Stimulated activated CD4-positive, alpha-beta T cell treated with anti-CD3 and anti-CD28 coated beads, Interleukin-4, amount 100 ng/mL, for 1 hour (primary cell): ENCODE data around the gene HPCAL4.

Source experiments
- DNase-seq: peaks from one replicate; pipeline ENCODE4 v3.0.0-alpha.2; 2020

HPCAL4 gene

DNA sequence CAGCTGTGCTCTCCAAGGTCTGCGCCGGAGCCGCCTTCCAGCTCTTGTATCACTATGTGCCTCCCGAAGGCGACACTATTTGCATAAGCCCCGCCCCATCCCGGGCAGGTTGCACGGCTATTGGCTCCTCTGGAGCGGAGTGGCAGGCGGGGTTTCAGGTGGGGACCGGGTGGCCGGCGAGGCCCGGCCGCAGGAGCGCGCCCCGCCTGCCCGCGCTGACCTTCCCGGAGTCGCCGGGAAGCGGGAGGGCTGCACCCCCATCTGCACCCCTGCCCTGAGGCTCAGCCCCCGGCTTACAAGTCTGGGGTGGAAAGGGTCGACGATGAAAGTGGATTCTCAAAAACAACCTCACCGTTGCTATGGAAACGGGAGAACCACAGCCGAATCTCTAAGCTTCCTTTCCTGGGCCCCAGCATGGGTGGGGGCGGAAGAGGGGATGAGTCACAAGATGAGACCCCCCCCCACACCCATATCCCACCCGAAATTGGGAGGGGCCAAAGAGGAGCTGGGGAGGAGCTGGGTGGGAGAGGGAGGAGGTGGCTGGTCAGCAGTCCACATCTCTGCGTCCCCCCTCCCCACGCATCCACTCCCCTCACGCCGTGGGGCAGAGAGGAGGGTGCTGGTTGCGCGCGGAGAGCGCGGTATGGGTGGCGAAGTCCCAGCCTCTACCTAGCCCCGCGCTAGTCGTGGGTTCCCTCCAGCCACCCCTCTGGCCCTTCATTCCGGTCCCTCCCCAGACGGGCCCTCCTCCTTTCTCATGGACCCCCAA, at the start of gene HPCAL4:
HPCAL4 (minus strand) TSS at position 51 of the 769 bp plus-strand sequence. CDS start 6,830 bp downstream, outside the sequence.
- DNase-seq = peak; percentile 85

DNA sequence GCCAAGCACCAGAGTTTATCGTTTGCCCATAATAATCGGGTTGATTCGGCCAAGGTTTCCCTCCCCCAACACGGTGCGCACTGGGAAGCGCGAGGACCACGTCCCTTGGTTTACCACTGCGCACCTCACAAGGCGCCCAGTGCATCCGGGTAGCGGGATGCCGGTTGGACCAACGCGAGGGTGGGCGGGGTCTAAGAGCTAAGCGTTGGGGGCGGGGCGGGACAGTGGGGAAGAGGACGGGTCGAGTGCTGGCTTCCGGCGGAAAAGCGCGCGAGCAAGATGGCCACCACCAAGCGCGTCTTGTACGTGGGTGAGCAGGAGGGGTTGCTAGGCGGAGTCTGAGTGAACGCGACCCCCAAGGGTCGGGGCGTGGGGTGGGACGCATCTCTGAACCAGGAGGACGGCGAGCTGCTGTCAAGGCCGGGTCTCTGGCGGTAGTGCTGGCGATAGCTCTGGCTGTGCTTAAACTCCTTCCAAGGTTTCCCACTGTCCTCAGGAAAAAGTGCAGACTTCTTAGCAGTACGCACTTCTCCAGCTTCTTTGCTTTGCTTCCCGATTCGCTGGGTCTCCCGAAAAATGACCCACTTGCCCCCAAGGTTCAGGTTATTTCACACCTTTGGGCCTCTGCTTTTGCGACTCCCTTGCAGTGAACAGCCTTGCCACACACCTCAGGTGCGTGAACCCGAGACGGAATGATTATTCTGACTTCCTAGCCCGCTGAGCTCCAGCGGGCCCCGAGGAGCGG, 47.6 kb upstream of the HPCAL4 start, which contains the start of gene PPIE:
PPIE (plus strand) TSS at position 261 of the 745 bp plus-strand sequence; CDS start at position 280, 19 bp downstream.
- DNase-seq = peak; percentile 99

DNA sequence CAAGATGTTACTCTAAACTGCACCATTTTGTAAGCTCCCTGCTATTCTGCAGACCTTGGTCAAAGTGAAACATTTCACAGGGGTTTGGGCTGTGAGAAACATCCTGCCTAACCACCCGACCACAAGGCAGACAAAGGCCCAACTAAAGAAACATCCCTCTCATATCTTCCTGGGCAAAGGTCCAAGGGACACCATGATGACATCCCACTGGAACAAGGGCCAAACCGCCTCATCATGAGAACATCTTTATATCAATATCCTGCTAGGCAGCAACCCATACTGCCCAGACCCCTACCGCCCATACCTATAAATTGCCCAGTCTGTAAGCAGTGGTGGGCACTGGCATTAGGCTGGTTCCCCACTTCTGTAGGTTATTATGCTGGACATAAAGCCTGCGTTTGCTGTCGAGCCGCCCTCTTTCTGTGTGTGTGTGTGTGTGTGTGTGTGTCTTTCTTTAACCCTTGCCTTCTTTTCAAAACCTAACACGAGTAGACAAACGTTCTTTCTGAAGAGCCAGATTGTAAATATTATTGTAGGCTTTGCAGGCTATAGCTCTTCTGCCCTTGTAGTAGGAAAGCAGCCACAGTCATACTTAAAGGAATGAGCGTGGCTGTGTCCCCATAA, 46.4 kb upstream of the HPCAL4 start:
- DNase-seq = no peak

DNA sequence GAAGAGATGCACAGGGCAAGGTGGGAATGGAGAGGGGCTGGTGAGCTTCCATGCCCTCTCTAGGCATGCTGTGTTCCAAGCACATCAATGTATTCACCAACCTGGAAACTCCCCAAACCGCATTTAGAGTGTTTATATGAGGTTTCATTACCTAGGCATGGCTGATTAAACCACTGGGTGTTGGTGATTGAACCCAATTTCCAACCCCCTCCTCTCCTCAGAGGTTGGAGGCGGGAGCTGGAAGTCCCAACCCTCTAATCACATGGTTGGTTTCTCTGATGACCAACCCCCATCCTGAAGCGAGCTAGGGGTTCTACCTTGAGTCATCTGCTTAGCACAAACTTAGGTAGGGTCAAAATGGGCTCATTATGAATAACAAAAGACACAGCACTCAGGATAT, 44.5 kb upstream of the HPCAL4 start:
- no peak for DNase-seq

DNA sequence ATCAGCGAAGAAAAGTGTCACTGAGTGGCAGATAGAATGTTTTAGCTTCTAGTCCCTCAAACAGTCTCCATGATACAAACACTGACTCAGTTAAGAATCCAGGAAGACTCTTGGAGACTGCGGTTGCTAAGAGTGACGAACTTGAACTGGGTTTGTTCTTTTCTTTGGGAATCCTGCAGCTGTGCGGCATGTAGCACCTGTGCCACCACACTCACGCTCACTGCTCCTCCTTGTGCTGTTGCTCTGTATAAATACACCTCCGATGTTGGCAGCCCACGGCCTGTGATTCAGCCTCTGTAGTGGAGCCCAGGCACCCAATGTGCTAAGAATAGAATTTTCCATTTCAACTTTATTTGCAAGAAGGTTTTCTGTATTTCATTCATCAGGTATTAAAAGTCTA, 41.9 kb upstream of the HPCAL4 start:
- no peak for DNase-seq

DNA sequence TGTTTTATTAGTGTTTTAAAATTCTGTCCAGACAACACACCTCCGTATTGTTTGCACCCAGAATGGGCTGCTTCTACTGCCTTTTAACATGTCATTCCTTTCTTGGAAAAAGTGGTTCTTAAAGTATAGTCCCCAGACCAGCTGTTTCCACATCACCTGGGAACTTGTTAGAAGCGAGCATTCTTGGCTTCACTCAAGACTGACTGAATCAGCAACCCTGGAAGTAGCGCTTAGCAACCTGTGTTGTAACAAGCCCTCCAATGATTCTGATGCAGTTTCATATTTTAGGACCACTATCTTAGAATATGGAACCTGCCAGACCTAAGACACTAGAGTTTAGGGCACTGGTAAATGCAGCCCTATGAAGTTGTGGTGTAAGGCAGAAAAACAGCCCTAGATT, 41.5 kb upstream of the HPCAL4 start:
- DNase-seq = no peak

DNA sequence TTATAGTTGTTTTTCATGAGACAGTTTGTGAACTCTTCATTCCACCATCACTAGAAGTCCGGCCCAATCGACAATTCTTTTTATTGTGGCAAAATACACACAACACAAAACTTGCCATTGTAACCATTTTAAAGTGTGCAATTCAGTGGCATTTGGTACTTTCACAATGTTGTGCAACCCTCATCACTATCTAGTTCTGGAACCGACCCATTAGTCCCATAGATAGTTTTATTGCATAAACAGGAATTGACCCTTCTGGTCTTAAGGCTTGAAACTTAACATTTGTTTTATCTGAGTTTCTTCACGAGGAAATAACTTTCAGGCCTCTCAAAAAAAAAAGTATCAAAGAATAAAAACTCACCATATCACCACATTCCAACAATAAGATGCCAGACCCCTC, 38.6 kb upstream of the HPCAL4 start:
- no peak for DNase-seq

DNA sequence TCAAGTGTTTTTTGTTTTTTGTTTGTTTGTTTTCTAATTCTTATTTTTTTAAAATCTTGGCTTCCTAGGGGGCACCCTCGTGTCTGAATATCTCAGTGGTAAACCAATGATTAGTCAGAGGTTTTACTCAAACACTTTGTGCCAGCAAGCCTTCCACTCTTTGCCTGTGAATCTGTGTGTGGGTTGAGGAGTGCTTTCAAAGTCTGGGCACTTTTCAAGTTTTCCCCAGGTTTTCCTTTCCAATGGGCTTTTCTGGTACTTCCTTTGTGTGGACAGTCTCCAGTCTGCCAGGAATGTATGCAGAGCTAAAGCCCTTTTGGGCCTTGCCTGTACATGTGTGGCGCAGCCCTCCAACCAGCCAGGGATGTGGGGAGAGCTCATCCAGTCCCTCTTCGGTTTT, 37.8 kb upstream of the HPCAL4 start:
- no peak for DNase-seq

DNA sequence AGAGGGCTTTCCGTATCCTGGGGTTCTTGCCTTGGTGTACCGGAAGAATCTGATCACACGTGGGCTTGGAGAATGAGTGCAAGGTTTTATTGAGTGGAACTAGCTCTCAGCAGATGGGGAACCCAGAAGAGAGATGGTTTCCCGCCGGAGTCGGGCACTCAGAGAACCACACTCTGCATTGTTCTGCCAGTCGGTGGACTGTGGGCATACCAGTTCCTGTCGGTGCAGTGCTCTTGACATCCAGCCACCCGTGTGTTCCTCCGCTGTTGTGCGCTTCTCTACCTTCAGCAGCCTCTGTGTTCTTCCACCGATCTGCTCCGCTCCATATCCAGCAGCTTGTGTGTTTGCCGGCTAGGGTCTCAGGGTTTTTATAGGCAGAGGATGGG, 36.7 kb upstream of the HPCAL4 start:
- DNase-seq = no peak

DNA sequence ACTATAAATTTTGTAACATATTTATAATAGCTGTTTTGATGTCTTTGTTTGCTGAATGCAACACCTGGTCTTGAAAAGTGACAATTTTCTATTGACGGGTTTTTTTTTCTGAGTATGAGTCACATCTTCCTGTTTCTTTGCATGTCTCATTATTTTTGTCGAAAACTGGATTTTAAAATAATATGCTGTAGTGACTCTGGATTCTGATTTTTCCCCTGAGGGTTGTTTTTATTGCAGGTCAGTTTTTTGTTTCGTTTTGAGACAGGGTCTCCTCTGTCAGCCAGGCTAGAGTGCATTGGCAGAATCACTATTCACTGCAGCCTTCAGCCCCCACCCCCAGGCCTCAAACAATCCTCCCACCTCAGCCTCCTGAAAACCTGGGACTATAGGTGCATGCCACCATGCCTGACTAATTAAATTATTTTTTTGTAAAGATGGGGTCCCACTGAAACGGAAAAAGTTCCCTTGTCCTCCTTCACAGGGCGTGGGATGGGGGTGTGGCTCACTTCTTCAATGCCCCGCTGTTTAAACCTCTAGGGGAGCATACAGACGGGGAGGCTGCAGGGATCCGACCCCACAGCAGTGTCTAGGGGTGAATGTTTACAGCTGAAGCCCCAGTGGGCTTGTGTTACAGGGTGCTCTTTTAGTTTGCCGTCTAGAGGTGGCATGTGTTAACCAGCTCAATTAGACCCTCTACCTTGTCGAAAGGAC, 36.1 kb upstream of the HPCAL4 start:
- DNase-seq = no peak

DNA sequence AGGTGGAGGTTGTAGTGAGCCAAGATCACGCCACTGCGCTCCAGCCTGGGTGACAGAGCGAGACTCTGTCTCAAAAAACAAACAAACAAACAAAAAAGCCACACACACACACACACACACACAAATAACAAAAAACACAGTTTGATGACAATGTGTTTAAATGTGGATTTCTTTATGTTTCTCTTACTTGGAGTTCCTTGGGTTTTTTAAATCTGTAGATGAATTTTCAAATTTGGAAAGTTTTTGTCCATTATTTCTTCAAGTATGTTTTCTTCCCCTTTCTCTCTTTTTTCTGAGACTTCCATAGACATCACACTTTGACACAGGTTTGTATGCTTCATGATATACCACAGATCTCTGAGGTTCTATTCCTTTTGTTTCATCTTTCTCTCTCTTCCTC, 35.4 kb upstream of the HPCAL4 start:
- DNase-seq = no peak

DNA sequence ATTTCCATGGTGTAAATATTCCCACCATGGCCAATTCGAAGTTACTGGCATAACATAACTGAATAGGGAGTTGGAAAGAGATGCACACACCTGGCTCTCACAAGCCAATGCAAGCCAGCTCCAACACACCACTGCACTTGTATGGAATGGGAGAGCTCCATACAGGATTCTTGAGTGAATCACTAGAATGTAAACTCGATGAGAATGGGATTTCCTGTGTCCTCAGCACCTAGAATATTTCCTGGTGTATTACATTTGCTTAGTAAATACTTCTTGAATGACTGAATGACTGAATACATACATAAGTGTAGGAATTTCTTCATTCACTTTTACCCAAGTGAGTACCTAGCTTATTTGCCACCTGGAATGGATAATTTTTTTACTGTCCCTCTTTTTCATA, 31.3 kb upstream of the HPCAL4 start:
- no peak for DNase-seq

DNA sequence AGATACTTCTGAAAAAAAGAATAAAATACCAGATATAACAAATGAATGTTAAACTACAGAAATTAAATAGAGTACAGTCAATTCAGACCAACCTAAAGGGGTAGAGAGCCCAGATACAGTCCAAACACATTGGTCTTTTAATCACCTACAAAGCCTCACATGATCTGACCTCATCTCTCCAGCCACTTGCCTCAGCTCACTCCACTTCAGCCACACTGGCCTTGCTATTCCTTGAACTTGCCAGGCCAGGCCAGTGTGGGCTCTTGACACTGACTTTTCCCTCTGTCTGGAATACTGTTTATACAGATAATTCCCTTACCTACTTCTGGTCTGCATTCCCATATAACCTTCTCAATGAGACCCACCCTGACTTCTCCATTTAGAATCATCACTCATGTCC, 30.4 kb upstream of the HPCAL4 start:
- DNase-seq = no peak

DNA sequence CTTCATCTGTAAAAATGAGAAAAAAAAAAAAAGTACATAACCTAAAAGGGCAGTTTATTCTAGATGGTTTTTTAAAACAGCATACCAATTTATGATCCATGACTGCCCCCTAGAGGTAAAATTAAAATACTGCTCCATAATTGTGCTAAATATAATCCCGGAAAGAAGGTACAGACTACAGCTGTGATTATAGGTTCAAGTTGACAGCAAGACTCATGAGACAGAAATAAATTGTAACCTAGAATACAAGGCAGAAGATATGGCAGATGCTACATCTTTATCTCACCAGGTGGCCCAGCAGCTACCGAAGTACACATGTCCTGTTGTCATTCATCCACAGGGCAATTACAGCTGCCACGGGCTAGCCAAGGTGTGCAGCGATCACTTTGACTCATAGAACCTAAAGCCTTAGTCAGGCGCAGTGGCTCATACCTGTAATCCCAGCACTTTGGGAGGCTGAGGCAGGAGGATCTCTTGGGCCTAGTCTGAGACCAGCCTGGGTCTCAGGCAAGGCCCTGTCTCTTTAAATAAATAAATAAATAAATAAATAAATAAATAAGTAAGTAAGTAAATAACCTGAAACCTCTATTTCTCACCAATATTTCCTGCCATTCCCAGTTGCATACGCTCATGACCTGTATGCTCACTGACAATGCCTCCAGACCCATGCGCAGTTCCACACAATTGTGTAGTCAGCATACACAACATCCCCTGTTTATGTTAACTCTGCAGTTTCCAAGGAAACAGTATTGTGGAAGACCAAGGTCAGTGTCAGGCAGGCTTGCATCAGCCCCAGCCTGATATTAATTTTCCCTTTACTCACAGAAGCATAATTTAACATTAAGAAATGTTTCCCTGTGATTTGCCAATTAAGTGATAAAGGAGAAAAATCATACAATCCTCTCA, 29.1 kb upstream of the HPCAL4 start:
- no peak for DNase-seq

DNA sequence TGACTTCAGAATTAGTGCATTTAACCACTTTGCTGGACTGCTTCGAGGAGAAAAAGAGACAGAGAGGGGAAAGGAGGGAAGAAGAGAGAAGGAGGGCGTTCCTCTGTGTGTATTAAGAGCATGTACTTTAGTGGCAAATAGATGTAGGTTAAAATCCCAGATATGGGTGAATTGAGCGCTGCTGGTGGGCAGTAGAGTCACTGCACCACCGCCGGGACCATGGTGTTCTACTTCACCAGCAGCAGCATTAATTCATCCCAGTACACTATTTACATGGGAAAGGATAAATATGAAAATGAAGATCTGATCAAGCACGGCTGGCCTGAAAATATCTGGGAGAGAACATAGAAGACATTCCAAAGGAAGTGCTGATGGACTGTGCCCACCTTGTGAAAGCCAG, 26.6 kb upstream of the HPCAL4 start:
- no peak for DNase-seq

DNA sequence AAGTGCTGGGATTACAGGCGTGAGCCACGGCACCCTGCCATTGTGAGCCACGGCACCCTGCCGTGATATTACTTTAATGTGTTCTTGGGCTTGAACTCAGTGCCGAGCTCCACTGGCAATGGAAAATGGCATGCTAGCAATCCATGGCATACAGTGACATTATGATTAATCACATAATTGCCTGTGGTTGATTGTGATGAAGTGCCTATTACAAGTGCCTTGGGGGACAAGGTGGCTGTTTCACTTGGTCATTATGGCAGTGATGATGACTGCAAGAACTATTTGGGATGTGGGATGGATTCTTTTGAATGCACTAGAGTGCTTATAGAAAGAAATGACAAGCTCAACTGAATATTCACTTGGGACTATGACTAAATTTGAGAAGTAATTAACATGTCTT, 22.3 kb upstream of the HPCAL4 start:
- DNase-seq = no peak

DNA sequence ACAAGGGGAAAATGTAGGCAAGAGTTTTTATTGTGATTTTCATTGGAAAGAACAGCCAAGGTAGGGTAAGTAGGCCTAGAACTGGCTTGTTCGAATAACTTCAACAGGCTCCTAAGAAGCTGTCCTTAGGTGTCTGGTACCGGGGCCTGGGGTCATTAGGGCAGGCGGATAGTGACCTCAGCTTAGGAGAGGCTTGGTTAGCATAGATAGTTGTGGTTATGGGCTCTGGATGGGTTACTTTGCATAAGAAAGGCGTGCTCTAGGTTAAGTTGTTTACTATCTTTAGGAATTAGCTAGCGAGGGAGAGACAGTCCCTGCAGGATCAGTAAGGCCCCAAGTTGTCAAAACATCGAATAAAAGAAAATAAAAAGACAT, 20.7 kb upstream of the HPCAL4 start:
- DNase-seq = no peak

DNA sequence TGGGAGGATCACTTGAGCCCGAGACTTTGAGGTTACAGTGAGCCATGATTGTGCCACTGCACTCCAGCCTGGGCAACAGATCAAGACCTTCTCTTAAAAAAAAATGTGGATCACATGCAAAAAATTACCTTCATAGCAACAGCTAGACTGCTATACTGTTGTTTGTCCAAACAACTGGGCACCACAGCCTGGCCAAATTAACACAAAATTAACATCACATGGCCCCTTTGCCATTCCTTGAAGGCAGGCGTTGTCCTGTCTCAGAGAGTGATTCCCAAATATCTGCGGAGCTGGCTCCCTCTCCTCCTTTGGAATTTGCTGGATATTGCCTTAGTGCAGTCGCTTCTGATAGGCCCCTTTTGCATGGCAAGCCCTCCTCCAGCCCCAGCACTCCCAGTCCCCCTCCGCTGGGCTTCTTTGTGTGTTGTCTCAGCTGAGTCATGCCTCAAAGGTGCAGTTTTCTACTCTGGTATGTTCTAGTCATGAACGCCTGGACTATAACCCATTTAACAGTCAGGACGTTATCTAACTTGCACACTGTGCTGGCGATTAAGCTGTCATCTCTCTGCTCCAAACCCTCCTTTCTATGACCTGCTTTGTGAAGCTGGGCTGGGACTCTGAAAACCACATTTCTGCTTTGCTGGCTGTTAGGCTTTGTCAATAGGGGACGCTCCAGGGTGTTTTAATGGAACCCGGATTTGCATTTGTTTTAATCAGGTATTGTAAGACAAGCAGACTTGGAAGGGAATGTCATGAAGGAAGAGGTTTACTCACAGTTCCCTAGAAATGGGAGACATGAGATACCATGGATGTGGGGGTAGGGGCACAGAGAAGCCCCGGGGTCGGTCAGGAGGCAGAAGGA, 20.1 kb upstream of the HPCAL4 start:
- DNase-seq = no peak

DNA sequence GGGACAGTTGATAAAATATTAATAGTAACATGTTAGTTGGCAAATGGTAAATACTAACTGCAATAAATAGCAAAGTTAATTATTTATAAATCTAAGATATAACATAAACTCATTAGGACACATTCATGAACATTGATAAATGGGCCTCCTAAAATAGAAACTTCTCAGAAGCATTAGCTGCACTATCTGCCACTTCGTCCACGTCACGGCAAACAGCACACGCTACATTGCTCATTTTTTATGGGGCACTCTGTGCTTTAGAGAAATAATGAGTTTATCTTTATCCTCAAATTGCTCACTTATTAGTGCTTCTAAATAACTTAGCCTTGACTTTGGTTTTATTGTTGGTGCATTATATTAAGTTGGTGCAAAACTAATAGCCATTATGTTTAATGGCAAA, 16.3 kb upstream of the HPCAL4 start:
- no peak for DNase-seq

DNA sequence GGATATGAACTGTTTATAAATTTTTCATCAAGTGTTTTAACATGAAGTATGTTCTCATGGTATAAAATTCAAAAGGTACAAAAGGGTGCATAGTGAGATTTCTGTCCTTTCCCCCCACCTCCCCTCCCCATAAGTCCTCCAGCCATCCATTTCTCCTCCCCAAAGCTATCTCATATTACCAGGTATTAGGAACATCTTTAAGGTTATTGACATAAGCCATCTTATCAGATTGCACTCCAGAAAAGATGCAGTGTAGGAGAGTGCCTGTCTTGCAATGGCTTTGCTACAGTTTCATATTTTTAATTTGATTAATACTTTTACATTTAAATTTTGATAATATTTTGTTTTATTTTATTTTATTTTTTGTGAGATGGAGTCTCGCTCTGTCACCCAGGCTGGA, 13.5 kb upstream of the HPCAL4 start:
- DNase-seq = no peak

DNA sequence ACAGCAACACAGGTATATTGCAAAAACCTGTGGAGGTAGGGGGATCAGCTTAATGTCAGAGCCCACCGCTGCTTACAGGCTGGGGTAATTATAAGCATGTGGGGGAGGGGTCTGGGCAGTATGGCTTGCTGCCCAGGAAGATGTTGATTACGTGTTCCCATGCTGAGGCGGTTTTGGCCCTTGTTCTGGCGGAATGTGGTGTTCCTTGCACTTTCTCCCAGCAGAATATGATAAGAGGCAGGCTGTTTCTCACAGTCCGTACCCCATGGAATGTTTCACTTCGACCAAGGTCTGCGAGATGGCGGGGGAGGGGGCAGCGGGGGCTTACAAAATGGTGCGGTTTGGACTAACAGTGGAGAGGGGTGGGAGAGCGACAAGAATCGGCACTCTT, 9.8 kb upstream of the HPCAL4 start:
- DNase-seq = no peak
